Osteoblast (primary cell): Measurements from ENCODE around the gene CTSL. TPM values are rescaled to one million over a fixed set of nuclear protein-coding genes. Genes with fewer than 3 reads are reported as not detected.

Source experiments
- DNase-seq: peaks from one replicate; pipeline ENCODE4 v3.0.0; 2011; ENCODE audit warnings: low spot score, mixed read lengths; ENCODE audit not compliant: insufficient read length; ENCODE audit errors: missing footprints
- H2AFZ ChIP-seq: 2 replicates; pipeline ENCODE4 v1.6.0; 2011; ENCODE audit warnings: mild to moderate bottlenecking, low read length
- H3K27ac ChIP-seq: 2 replicates; pipeline ENCODE4 v1.5.1; 2011; ENCODE audit warnings: mild to moderate bottlenecking, low read depth, low read length, moderate library complexity
- H3K27me3 ChIP-seq: 2 replicates; pipeline ENCODE4 v1.6.0; 2012; ENCODE audit warnings: mild to moderate bottlenecking, control low read depth, inconsistent platforms, low read length, moderate library complexity; ENCODE audit not compliant: insufficient read depth
- H3K36me3 ChIP-seq: 2 replicates; pipeline ENCODE4 v1.5.1; 2011; ENCODE audit warnings: mild to moderate bottlenecking, low read length, control low read depth, moderate library complexity; ENCODE audit not compliant: insufficient read depth
- H3K4me1 ChIP-seq: 2 replicates; pipeline ENCODE4 v1.5.1; 2011; ENCODE audit warnings: mild to moderate bottlenecking, low read length, control low read depth, moderate library complexity; ENCODE audit not compliant: insufficient read depth
- H3K4me2 ChIP-seq: 2 replicates; pipeline ENCODE4 v1.6.0; 2011; ENCODE audit warnings: mild to moderate bottlenecking, low read length; ENCODE audit not compliant: insufficient read depth
- H3K4me3 ChIP-seq: fragments of 200-600 bp; sonication (generic); 3 replicates; pipeline ENCODE4 v1.5.1; 2012; ENCODE audit warnings: mild to moderate bottlenecking, low read length, inconsistent platforms; ENCODE audit not compliant: insufficient read depth
- H3K79me2 ChIP-seq: 2 replicates; pipeline ENCODE4 v1.6.0; 2012; ENCODE audit warnings: mild to moderate bottlenecking, low read length, control low read depth, inconsistent platforms; ENCODE audit not compliant: insufficient read depth
- H3K9me3 ChIP-seq: 2 replicates; pipeline ENCODE4 v1.5.1; 2011; ENCODE audit warnings: low read depth, low read length, control low read depth
- H4K20me1 ChIP-seq: 2 replicates; pipeline ENCODE4 v1.6.0; 2012; ENCODE audit warnings: mild to moderate bottlenecking, low read length, control low read depth; ENCODE audit not compliant: insufficient read depth
- total RNA-seq: library from RNA; depleted of rRNA; stranded (reverse); fragments of >200 nt; gene quantifications from 2 replicates; pipeline ENCODE4 v1.2.3, GENCODE V29; 2012
- TF ChIP-seq, protein P1 (sequence below): IDR thresholded peaks from 2 replicates; pipeline ENCODE4 v1.5.1; 2011; ENCODE audit warnings: mild to moderate bottlenecking, low read depth, low read length, moderate library complexity; ENCODE audit errors: extremely low read depth

The CTSL gene
- total RNA-seq, 1 donor: 384 TPM

DNA sequence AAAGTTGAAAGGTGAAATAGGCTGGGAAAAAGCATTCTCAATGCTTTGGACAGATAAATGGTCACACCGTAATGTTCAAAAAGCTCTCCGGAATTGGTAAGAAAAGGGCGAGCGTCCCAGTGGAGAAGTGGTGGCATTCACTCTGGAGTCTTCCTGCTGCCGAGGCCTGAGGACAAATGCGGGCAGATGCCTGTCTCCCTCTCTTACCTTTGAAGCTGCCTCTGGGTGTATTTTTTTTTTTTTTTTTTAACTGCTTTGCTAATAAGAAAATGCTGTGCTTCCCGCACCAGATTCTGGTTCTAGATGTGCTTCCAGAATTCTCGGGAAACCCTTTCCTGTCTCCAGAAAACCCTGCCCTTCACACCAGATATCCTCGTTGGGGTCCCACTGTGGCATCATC, 24.4 kb upstream of the CTSL start:
- Histone ChIP-seq H3K4me2 (no peak overlapping the region), H3K4me3 (no peak overlapping the region), H3K36me3 (no peaks in the 10 kb centered on the region), H4K20me1 (no peaks in the 10 kb centered on the region), H2AFZ (no peak overlapping the region), H3K79me2 (no peaks in the 10 kb centered on the region), H3K27ac (no peak overlapping the region), H3K9me3 (no peaks in the 10 kb centered on the region), H3K4me1 (no peaks in the 10 kb centered on the region), H3K27me3 (no peaks in the 10 kb centered on the region)
- no peak for DNase-seq
- TF ChIP-seq, protein P1, sequence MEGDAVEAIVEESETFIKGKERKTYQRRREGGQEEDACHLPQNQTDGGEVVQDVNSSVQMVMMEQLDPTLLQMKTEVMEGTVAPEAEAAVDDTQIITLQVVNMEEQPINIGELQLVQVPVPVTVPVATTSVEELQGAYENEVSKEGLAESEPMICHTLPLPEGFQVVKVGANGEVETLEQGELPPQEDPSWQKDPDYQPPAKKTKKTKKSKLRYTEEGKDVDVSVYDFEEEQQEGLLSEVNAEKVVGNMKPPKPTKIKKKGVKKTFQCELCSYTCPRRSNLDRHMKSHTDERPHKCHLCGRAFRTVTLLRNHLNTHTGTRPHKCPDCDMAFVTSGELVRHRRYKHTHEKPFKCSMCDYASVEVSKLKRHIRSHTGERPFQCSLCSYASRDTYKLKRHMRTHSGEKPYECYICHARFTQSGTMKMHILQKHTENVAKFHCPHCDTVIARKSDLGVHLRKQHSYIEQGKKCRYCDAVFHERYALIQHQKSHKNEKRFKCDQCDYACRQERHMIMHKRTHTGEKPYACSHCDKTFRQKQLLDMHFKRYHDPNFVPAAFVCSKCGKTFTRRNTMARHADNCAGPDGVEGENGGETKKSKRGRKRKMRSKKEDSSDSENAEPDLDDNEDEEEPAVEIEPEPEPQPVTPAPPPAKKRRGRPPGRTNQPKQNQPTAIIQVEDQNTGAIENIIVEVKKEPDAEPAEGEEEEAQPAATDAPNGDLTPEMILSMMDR: no peak

DNA sequence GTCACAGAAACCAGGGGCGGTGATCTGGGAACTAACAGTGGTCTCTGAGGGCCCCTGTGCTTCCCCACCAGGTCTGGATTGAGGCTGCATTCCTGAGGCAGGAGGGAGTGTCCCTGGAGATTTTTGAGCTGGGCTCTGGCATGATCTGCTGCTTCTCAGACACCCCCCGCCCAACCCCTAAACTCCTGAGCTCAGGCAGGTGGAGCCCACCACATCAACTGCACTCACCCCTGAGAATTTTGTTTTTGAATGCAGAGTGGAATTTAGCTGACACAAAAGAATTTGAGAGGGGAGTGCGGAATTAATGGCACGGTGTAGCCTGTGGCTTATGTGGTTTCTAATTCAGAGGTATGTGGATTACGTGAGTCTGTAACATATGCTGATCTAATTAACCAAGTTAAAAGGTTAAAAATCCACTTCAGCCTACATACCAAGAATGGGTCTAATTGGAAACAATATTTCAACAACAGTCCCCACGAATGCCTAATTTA, 23.9 kb upstream of the CTSL start:
- no peak overlapping the region for H3K27ac ChIP-seq
- TF ChIP-seq, protein P1: no peak
- H3K79me2 ChIP-seq: no peaks in the 10 kb centered on the region
- no peak overlapping the region for H3K4me2 ChIP-seq
- H3K9me3 ChIP-seq: no peaks in the 10 kb centered on the region
- H3K36me3 ChIP-seq: no peaks in the 10 kb centered on the region
- no peaks in the 10 kb centered on the region for H3K27me3 ChIP-seq
- peak; percentile 67 for DNase-seq
- H2AFZ ChIP-seq: no peak overlapping the region
- H3K4me3 ChIP-seq: no peak overlapping the region
- no peaks in the 10 kb centered on the region for H4K20me1 ChIP-seq
- no peaks in the 10 kb centered on the region for H3K4me1 ChIP-seq

DNA sequence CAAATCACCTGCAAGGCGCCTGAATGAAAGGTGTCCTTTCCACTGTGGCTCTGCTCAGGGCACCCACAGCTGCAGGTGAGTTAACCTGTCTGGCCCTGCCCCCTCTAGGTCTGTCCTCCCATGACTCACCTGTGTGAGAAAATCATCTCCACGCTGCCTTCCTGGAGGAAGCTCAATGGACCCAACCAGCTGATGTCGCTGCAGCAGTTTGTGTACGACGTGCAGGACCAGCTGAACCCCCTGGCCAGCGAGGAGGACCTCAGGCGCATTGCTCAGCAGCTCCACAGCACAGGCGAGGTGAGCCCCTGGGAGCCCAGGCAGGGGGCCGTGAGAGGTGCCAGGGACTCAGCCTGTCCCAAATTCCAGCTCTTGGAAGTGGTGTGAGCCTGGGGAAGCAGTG, 23.0 kb upstream of the CTSL start:
- Histone ChIP-seq H3K4me1 (no peaks in the 10 kb centered on the region), H3K36me3 (no peaks in the 10 kb centered on the region), H3K4me2 (no peak overlapping the region), H4K20me1 (no peaks in the 10 kb centered on the region), H3K27me3 (no peaks in the 10 kb centered on the region), H3K9me3 (no peaks in the 10 kb centered on the region), H3K27ac (no peak overlapping the region), H3K79me2 (no peaks in the 10 kb centered on the region), H2AFZ (no peak overlapping the region), H3K4me3 (no peak overlapping the region)
- TF ChIP-seq, protein P1: no peak
- DNase-seq: no peak

DNA sequence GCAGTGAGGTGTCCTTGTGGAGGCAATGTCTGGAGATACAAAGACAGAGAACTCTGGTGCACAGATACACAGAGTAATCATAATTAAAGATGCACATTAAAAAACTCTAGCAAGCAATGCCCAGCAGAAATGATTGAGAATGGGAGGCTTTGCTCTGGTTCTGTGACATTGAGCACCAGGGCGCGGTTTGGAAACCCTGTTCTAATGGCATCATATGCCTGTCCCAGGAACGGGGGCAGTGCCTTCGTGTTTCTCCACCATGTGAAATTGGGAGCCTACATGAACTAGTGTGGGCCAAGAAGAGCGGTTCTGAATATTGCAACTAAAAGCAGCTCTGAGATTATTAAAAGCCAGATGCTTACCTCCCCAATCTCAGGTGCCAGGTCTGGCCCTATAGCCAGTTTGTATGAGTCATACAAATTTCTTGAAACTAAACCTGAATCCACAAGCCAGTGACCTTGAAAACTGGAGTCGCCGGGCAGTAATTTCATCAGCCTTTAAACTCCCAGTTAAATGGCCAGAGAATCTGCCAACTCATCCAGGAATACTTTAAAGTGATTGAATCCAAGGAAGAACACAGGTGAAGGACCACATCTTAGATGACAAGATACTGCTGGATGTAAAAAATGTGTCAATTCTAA, 22.2 kb upstream of the CTSL start:
- Histone ChIP-seq H4K20me1 (no peaks in the 10 kb centered on the region), H3K36me3 (no peaks in the 10 kb centered on the region), H3K9me3 (no peaks in the 10 kb centered on the region), H3K4me2 (no peak overlapping the region), H3K4me3 (no peak overlapping the region), H3K27ac (no peak overlapping the region), H3K79me2 (no peaks in the 10 kb centered on the region), H3K4me1 (no peaks in the 10 kb centered on the region), H3K27me3 (no peaks in the 10 kb centered on the region), H2AFZ (no peak overlapping the region)
- no peak for DNase-seq
- TF ChIP-seq, protein P1: no peak
